Activated gamma-delta T cell treated with Interleukin-2 at 50 U/mL for 16 hours (primary cell): ENCODE measurements around the gene P2RY6.

Source experiments
- DNase-seq: peaks from one replicate; pipeline ENCODE4 v3.0.0-alpha.2; 2020

Gene P2RY6

DNA sequence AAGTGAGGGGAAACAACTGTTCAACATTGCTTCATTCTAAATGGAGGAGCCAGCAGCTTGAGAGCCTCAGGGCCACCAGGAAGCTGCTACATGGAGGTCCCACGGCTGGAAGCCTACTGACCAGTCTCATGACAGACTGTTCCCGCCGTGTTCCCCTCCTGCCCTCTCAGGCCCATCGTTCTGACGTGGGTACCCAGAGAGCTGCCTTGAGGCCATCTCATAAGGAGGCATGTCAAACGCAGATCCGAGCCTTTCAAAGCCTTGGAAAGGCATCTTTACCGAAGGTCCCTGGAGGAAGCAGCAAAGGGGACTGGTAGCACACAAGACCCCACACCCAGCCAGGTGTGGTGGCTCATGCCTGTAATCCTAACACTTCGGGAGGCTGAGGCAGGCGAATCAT is 27.6 kb downstream of the P2RY6 start:
- DNase-seq: no peak

- no peak for DNase-seq
Observed at GRCh38 chr11:73306069-73306841, 34.1 kb downstream of the P2RY6 start.

GRCh38 chr11:73306977-73307322 is 34.8 kb downstream of the P2RY6 start:
- DNase-seq: no peak

DNA sequence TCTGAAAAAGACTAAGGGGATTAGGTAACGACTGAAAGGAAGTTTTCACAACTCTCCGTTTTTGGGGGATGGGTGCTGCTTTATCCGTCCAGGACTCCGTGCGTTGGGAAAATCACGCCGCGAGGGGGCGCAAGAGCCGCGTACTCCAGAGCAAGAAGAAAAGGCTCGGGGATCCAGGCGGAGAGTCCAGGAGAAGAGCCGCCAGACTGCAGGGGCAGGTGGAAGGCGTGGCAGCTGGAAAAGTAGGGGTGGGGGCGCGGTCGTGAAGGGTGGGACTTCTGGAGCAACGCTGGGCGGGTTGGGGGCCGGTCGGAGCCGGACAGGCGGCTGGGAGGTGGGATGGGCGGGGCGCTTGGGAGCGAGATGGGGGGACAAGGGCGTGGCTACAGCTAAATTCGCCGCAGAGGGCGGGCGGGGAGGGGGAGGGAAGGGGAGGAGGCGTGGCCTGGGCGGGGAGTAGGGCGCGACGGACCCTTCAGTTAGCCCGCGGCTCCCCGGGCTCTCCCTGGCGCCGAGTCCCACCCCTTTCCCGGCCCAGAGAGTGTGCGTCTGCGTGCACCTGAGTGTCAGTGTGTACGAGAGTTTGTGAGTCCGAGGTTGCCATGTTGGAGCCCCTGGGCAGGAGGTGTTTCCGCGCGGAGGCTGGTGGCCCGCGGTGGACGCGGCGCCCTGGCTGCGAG is 35.3 kb downstream of the P2RY6 start:
- peak; percentile 89 for DNase-seq

GRCh38 chr11:73308003-73308960 is 36.1 kb downstream of the P2RY6 start, which contains the start of gene ARHGEF17:
Gene ARHGEF17, plus strand, starts transcription at chr11:73308276. Its CDS starts 363 bp downstream, at chr11:73308639.
- DNase-seq: peak; percentile 29

DNA sequence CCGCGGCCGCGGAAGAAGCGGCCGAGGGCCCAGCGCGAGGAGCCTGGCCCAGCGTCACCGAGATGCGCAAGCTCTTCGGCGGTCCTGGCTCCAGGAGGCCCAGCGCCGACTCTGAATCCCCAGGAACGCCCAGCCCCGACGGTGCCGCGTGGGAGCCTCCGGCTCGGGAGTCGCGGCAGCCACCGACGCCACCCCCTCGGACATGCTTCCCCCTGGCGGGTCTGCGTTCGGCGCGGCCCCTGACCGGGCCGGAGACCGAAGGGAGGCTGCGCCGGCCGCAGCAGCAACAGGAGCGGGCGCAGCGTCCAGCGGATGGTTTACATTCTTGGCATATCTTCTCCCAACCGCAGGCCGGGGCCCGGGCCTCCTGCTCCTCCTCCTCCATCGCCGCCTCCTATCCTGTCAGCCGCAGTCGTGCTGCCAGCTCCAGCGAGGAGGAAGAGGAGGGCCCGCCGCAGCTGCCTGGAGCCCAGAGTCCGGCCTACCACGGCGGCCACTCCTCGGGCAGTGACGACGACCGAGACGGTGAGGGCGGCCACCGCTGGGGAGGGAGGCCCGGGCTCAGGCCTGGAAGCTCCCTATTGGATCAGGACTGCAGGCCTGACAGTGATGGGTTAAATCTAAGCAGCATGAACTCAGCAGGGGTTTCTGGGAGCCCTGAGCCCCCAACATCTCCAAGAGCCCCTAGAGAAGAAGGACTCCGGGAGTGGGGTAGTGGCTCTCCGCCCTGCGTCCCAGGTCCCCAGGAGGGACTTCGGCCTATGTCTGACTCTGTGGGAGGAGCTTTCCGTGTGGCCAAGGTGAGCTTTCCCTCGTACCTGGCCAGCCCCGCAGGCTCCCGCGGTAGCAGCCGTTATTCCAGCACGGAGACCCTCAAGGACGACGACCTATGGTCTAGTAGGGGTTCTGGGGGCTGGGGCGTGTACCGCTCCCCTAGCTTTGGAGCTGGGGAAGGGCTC is 37.1 kb downstream of the P2RY6 start:
- DNase-seq: no peak

DNA sequence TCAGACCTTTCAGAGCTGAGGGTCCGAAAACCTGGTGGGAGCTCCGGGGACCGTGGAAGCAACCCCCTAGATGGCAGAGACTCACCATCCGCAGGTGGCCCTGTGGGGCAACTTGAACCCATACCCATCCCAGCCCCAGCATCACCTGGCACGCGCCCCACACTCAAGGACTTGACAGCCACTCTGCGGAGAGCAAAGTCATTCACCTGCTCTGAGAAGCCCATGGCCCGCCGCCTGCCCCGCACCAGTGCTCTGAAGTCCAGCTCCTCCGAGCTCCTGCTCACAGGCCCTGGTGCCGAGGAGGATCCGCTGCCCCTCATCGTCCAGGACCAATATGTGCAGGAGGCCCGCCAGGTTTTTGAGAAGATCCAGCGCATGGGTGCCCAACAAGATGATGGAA is 37.9 kb downstream of the P2RY6 start:
- no peak for DNase-seq

DNA sequence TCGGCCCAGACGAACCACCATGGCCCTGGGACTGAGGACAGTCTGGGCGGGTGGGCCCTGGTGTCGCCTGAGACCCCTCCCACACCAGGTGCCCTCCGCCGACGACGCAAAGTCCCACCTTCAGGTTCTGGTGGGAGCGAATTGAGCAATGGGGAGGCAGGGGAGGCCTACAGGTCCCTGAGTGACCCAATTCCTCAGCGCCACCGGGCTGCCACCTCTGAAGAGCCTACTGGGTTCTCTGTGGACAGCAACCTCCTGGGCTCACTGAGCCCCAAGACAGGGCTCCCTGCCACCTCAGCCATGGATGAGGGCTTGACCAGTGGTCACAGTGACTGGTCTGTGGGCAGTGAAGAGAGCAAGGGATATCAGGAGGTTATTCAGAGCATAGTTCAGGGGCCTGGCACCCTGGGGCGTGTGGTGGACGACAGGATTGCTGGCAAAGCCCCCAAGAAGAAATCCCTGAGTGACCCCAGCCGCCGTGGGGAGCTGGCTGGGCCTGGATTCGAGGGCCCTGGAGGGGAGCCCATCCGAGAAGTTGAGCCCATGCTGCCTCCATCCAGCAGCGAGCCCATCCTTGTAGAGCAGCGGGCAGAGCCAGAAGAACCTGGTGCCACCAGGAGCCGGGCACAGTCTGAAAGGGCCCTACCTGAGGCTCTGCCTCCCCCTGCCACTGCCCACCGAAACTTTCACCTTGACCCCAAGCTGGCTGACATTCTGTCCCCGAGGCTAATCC is 38.7 kb downstream of the P2RY6 start:
- no peak for DNase-seq

GRCh38 chr11:73311394-73311869 is 39.3 kb downstream of the P2RY6 start:
- DNase-seq: no peak

DNA sequence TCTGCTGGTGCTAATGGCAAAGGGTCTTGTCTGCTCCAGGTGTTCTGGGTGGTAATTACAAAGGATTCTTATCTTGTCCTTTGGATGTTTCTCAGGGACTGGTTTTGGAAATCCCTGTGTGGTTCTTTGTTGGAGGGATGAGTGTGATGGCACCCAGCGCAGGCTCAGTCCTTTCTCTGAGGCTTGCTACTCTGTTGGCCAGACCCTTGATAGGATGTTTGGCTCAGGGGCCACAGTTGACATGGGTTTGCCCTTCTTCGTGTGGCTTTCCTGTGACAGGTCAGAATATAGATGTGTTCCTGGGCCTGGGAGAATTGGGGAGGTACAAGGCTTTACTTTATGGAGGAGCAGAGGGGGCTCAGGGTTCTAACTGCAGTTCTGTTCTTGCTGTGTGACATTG is 39.9 kb downstream of the P2RY6 start:
- no peak for DNase-seq

DNA sequence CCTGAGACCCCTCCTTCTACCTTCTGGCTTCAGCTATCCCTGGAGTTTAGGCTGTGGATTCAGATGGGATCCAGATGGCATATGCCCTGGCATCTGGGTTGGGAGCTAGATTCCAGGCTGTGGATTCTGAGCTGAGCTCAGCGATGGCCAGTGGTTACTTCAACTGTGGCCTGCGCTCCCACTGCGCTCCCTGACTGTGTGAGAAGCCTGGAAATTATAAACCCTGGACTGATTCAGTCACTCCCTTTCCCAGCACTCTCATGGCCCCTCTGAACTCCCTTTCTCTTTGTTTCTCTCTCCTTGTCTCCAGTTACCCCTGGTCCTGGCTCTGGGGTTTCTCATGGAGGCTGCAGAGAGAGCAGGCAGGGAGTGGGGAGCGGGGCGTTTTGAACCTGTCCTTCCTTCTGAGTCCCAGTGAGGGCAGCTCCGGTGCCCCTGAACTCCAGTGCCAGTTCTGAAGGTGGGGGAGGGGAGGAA is 40.8 kb downstream of the P2RY6 start:
- DNase-seq: no peak

DNA sequence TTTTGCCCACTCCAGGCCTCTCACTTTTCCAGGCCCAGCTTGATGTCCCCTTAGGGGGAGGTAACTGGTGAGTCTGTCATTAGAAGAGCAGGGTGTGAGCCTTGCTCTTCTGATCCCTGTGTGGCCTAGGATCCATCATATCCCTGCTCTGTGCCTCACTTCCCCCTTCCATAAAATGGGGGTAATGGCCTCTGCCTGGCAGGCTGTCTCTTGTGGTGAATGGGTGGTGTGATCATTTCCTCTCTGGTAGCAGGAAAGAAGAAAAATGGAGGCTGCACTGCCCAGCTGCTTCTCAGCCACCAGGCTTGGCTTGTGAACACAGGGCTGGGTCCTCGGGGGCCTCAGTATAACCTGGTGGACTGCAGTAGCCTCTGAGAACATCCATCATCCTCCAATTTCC is 41.5 kb downstream of the P2RY6 start:
- no peak for DNase-seq

DNA sequence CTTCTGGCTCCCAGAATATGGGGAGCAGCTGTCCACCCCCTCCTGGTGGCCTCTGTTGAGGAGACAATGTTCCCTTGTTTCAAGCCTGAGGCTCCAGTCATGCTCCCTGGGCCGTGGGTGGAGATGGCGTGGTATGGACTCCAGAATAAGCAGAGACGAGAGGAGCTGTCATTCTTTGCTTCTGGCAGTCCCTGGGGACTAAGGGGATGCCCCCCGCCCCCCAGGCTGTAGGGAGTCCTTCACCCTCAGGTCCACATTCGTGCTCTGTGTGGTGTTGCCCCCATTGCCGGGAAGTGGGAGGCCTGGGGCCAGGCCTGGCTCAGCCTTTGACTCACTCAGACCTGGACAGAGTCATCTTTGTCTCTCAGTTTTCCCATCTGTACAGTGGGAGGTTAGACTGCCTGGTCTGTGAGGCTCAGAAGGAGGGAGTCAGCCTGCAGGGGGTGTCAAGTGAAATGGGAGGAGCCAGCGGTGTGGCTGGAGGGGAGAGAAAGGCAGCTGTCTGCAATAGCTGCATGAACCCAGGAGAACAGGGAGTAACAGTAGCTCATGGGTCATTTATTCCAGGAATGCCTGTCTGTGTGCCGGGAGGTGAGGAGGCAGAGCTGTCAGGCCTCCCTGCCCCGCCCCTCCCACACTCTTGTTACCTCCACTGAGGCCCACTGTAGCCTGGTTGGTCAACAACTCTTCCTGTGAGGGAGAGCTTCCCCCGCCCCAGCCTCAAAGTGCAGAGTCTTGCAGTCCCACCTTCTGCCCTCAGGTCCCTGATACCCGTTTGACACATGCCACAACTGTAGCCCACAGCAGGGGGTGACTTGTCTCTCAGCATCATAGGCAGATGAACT is 42.2 kb downstream of the P2RY6 start:
- DNase-seq: no peak

GRCh38 chr11:73315293-73316020 is 43.3 kb downstream of the P2RY6 start:
- no peak for DNase-seq

- no peak for DNase-seq
Observed at GRCh38 chr11:73316422-73316821, 44.3 kb downstream of the P2RY6 start.

DNA sequence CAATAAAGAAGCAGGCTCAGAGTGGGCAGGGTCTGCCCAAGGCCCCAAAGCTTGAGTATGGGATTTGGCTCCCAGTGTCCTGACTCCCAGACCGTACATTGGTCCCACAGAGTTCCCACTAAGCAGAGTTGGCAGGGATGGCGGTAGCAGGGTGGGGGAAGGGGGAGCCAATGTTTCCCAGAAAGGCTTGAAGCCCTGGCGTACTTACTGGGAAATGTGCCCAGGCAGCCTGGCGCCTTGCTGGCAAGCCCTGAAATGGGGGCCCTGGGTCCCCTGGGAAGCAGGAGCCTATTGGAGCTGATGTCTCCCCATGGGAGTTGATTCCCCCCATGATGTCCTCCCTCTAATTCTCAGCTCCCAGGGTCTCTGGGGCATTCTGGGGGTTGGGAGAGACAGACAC is 45.2 kb downstream of the P2RY6 start:
- no peak for DNase-seq

DNA sequence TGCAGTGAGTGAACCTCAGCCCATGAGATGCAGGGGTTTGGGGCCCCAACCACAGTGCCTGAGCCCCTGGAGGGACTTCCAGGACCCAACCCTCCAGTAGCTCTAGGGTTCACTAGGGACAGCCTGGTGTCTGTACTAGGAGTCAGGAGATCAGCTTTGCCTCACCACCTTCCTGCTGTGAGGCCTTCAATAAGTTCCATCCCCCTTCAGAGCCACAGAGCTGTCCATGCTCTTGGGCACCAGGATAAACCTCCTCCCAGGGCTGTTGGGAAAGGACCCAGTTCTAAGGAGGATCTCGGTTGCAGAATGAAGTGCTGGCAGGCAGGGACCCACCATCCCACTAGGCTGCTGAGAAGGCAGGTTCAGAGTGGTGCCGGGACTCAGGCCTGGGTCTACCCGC is 45.7 kb downstream of the P2RY6 start:
- DNase-seq: no peak

DNA sequence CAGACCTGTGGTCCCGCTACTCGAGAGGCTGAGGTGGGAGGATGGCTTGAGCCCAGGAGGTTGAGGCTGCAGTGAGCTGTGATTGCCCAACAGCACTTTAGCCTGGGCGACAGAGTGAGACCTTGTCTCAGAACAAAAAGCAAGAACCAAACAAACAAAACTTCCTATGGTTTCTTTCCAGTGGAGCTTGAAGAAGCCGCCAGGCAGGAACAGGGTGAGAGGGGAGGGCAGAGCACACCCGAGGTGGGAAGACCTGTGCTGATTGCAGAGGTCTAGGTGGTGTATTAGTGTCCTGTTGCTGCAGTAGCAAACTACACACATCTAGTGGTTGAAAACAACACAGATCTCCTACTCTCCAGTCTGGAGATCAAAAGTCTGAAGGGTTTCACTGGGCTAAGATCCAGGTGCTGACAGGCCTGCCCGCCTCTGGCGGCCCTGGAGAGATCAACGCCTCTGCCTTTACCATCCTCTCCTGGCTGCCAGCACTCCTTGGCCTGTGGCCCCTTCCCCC is 46.4 kb downstream of the P2RY6 start:
- DNase-seq: no peak
